HS-5 (cell line): ENCODE measurements around the gene TTC23.

Source experiments
- DNase-seq: peaks from one replicate; pipeline ENCODE4 v3.0.0-alpha.2; 2012; ENCODE audit warnings: low read depth

TTC23 gene

DNA sequence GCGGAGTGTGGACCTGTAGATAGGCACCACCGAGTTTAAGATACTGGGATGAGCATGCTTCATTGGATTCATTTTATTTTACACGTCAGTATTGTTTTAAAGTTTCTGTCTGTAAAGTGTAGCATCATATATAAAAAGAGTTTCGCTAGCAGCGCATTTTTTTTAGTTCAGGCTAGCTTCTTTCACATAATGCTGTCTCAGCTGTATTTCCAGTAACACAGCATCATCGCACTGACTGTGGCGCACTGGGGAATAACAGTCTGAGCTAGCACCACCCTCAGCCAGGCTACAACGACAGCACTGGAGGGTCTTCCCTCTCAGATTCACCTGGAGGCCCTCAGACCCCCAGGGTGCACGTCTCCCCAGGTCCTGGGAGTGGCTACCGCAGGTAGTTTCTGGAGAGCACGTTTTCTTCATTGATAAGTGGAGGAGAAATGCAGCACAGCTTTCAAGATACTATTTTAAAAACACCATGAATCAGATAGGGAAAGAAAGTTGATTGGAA is 115.0 kb downstream of the TTC23 start:
- no peak for DNase-seq

- DNase-seq = no peak
These were observed 116.6 kb downstream of the TTC23 start for GRCh38 chr15:99132634-99133287.

DNA sequence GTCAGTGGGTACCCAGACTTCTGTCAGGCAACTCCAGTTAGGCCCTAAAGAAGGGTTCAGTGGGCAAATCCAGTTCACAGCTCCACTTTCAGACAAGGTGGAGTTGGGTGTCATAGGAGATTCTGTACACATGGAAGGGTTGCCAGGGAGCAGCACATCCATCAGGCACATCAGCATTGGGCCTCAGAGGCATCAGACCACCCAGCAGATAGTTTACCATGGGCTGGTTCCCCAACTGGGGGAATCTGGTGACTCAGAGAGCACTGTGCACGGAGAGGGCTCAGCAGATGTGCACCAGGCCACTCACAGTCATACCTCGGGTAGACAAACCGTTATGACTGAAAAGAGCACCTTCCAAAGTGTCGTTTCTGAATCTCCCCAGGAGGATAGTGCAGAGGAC is 117.3 kb downstream of the TTC23 start:
- DNase-seq = no peak

DNA sequence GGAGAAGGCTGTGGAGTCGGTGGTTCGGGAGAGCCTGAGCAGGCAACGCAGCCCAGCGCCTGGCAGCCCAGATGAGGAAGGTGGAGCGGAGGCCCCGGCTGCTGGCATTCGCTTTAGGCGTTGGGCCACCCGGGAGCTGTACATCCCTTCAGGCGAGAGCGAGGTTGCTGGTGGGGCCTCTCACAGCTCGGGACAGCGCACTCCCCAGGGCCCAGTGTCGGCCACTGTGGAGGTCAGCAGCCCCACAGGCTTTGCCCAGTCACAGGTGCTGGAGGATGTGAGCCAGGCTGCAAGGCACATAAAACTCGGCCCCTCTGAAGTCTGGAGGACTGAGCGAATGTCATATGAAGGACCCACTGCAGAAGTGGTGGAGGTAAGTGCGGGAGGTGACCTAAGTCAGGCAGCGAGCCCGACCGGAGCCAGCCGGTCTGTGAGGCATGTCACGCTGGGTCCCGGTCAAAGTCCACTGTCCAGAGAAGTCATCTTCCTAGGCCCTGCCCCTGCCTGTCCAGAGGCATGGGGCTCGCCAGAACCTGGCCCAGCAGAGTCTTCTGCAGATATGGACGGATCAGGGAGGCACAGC is 117.8 kb downstream of the TTC23 start:
- DNase-seq = no peak

- no peak for DNase-seq
These were observed 118.5 kb downstream of the TTC23 start for GRCh38 chr15:99130765-99131440.

- no peak for DNase-seq
These were observed 119.1 kb downstream of the TTC23 start for GRCh38 chr15:99130314-99130713.

DNA sequence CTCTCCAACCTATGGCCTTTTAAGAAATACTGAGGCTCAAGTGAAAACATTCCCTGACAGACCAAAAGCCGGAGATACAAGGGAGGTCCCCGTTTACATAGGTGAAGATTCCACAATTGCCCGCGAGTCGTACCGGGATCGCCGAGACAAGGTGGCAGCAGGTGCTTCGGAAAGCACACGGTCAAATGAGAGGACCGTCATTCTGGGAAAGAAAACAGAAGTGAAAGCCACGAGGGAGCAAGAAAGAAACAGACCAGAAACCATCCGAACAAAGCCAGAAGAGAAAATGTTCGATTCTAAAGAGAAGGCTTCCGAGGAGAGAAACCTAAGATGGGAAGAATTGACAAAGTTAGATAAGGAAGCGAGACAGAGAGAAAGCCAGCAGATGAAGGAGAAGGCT is 119.7 kb downstream of the TTC23 start:
- no peak for DNase-seq

DNA sequence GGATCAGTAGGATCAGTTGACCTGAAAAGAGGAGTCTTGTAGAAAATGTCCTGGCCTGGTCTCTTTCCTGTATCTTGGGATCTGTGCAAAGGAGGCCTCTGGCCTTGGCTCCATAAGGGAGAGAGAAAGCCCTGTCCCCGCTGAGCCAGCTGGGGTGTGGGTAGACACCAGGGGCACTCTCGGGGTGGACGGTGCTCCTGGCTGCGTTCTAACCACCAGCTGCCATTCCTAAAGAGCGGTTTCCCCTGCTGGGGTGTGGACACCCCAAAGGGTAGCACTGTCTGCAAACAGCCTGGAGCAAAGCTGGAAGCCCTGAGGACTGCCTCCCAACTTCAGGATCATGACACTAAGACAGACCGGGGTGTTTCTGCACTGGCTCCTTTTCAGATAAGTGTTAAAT is 121.0 kb downstream of the TTC23 start:
- DNase-seq = no peak

GRCh38 chr15:99127773-99128172 is 121.6 kb downstream of the TTC23 start:
- no peak for DNase-seq

- no peak for DNase-seq
These were observed 122.5 kb downstream of the TTC23 start for GRCh38 chr15:99126930-99127329.

GRCh38 chr15:99126131-99126588 is 123.2 kb downstream of the TTC23 start:
- DNase-seq = no peak

- DNase-seq = no peak
These were observed 124.1 kb downstream of the TTC23 start for GRCh38 chr15:99125061-99125891.

- DNase-seq = no peak
These were observed 124.7 kb downstream of the TTC23 start for GRCh38 chr15:99124641-99125040.

GRCh38 chr15:99123713-99124451 is 125.5 kb downstream of the TTC23 start:
- DNase-seq = peak; percentile 97

- no peak for DNase-seq
These were observed 126.3 kb downstream of the TTC23 start for GRCh38 chr15:99122831-99123712.

- no peak for DNase-seq
These were observed 127.5 kb downstream of the TTC23 start for GRCh38 chr15:99121691-99122410.

DNA sequence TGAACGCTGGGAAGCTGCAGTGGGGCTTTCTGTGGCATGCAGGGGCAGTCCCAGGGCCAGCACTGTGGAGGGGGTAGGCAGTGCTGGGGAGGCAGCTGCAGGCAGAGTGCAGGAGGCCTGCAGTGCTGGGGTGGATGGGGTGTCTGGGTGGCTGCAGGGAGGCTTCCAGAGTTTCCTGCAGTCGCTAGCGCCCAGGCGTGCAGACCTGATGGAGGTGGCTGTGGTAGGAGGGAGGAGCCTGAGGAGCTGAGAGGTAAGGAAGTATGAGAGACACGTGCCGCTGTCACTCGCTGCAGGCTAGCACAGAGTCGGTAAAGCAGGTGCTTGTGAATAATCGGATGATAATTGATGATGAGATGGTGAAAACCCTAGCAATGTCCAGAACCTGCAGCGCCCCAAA is 128.2 kb downstream of the TTC23 start:
- DNase-seq = no peak

DNA sequence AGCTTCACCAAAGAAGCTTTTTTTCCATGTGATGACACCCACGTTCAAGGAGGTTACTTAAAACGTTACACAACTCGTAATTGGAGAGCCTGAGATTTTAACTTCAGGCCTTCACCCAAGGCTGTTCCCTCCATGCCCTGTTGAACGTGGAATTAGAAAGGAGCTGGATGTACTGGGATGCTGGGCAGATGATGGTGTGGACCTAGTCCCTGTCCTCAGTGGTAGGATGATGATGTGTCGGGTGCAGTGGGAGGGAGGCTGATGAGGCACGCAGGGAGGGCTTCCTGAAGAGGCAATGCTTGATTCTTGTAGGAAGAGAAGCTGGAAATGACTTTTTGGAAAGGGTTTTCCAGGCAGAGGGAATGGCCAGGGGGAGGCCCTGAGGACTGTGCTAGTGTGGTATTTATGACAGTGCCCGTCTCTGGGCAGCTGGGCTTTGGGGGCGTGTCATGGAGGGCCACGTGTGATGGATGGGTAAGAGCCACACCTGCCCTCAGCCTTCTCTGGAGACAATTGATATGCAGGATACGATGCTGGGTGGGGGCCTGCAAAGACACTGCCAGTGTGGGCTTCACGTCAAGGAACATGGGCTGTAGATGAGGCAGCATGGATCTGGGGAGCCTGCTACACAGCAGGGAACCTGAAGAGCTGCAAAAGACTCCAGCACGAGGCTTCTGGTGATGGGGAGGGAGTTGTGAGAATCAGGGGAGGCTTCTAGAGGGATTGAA is 129.2 kb downstream of the TTC23 start:
- no peak for DNase-seq
